NCI-H2029 (cell line): ENCODE results near the gene EXO5.
"Not testable (repeated sequence)": the region's sequence is repeated elsewhere in the genome, so short reads cannot be mapped to it uniquely, and the experiment has no call there.

Experiments used
- DNase-seq: peaks from one replicate; lab custom pipeline; 2025; lab: John Stamatoyannopoulos, UW

EXO5 gene

GRCh38 chr1:40553017-40553416, 44.5 kb downstream of the EXO5 start:
- DNase-seq, result no peak

DNA sequence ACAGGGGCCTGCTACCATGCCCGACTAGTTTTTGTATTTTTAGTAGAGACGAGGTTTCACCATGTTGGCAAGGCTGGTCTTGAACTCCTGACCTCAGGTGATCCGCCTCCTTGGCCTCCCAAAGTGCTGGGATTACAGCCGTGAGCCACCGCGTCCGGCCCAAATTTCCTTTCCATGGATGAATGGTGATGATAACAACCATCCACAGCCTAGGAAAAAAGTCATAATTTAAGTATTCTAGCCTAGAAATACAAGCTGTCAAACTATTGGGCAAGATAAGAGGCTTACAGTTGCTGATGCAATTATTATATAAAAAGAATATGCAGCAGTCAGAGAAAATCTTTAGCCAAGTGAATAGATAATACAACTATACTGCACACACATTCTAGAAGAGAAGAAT, 46.2 kb downstream of the EXO5 start:
- DNase-seq, result not testable (repeated sequence)

DNA sequence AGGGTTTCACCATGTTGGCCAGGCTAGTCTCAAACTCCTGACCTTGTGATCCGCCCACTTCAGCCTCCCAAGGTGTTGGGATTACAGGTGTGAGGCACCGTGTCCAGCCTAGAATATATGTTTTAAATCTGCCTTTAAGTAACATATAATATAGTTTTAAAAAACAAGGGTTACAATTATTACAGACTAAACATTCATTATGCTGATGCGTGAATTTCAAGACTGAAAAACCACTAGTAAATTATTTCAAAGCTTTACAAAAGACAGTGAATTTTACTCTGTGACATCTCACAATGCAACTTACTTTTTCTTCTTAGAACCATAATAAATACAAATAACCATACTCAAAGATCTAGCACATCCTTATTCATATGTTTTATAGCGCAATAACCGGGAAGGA, 47.6 kb downstream of the EXO5 start:
- DNase-seq, result no peak

DNA sequence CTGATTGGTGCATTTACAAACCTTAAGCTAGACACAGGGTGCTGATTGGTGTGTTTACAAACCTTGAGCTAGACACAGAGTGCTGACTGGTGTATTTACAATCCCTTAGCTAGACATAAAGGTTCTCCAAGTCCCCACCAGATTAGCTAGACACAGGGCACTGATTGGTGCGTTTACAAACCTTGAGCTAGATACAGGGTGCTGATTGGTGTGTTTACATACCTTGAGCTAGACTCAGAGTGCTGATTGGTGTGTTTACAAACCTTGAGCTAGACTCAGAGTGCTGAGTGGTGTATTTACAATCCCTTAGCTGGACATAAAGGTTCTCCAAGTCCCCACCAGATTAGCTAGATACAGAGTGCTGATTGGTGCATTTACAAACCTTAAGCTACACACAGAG, 49.7 kb downstream of the EXO5 start:
- not testable (repeated sequence) for DNase-seq

DNA sequence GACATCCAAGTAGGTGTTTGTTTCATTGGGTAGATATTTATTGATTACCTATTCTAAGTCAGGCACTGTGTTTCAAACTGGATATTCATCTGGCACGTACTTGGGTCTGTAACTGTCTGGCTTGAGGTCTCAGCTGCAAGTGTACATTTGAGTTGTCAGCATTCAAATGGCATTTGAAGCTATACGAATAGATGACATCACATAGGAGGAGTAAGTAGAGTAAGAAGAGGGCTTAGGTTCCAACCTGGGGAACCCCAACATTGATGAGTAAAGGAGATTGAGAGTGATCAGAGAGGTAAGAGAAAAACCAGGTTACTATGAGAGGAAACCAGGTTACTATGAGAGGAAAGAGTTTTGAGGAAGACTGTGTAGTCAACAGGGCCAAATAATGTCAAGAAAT, 53.6 kb downstream of the EXO5 start:
- no peak for DNase-seq

DNA sequence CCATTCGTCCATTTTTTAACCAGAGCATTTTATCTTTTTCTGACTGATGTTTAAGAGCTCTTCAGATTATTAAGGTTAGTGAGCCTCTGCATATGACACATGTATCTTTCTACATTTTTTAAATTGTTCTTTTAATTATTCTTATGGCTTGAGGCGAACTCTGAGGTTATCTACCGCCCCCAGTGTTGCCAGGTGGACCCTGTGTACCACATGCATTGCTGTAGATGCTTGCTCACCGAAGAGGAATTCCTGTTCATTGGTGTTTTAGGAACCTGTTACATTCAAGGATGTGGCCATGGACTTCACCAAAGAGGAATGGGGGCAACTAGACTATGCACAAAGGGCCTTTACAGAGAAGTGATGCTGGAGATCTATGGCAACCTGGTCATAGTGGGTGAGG, 54.7 kb downstream of the EXO5 start:
- no peak for DNase-seq

DNA sequence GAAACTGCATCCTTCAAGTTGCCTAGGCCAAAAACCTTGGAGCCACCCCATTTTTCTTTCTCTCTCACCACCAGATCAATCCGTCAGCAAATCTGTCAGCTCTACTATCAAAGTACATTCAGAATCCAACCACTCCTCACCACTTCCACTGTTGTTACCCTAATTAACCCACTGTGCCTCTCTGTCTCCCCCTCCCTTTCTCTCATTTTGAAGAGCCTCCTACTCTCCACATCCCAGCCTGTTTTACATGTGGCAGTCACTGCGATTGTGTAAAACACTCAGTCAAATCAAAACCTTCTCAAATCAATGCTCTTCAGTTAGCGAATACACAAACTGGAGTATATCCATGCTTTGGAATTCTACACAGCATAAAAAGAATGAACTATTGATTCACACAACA, 55.9 kb downstream of the EXO5 start:
- no peak for DNase-seq

- no peak for DNase-seq
These were observed 56.3 kb downstream of the EXO5 start for GRCh38 chr1:40564913-40565312.
